Activated T-cell treated with anti-CD3 and anti-CD28 coated beads for 48 hours (primary cell): ENCODE results near the gene TMEM167A.

Experiments used
- DNase-seq: peaks from one replicate; pipeline ENCODE4 v3.0.0-alpha.2; 2020; ENCODE audit warnings: low read depth

TMEM167A gene, protein sequence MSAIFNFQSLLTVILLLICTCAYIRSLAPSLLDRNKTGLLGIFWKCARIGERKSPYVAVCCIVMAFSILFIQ

DNA sequence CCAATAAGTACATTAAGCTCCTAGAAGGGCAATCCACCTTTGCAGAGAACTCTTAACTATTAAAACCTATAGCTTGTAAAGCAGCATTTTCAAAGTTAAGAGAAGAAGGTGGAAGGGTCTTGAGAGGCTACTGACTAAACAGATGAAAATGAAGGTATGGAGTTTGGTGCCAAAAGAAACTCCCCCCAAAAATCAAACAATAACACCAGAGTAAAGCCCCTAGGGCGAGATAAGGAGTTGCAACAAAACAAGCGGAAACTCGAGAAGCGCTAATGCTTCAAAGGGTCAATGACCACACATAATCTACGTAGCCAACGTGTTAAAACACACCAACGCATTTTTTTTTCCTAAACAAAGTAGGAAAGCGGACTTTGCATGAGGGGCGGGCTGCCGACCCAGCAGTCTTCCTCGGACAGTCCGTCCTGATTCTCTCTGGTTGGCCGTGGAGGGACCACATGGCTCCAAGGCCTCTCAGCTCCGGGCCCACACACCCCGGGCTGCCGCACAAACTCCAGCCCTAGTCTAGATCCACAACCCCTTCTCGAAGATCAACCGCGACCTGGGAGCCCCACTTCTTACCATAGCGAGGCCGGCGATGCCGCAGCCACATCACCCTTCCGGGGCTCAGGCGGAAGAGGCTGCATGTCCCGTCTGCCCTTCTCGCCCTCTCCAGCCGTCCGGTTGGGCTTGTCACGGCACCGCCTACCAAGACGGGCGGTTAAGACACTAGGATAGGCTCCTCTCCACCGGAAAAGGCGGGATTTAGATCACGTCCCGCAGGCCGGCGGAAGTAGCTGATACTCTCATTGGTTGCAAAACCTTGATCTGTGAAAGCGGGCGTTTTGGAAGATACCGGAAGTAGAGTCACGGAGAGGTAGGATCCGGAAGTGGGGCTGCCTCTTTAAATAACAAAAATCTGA, at the start of gene TMEM167A, which contains the start of gene XRCC4:
Gene TMEM167A (minus strand): TSS at position 653 of the 920 bp plus-strand sequence. CDS start 71 bp downstream, at position 582.
Gene XRCC4 (plus strand): TSS at position 806 of the 920 bp plus-strand sequence. CDS start 27,373 bp downstream, outside the sequence.
- DNase-seq, result peak; percentile 87

DNA sequence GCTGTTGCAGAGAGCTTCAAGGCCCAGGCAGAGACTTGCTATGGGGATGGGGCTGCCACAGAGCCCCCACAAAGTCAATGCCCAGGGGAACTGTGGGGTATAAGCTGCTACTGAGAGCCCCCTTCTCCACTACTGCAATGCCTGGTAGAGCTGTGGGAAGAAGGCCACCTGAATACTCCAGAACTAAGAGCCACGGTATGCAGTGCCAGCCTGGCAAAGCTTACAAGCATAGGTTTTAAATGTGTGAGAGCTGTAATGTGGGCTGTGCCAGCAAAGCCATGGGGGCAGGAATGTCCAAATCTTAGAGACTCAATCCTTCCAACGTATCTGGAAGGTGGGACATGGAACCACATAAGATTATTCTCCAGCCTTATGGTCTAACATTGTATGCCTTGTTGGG, 49.3 kb upstream of the TMEM167A start:
- no peak for DNase-seq

DNA sequence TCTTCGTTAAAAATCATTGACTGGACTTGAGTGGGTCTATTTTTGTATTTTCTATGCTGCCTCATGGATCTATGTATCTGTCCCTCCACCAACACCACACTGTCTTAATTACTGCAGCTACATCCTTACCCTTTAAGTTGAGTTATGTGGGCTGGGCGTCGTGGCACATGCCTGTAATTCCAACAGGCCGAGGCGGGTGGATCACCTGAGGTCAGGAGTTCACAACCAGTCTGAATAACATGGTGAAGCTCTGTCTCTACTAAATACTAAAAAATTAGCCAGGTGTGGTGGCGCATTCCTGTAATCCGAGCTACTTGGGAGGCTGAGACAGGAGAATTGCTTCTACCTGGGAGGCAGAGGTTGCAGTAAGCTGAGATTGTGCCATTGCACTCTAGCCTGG, 48.4 kb upstream of the TMEM167A start:
- no peak for DNase-seq

DNA sequence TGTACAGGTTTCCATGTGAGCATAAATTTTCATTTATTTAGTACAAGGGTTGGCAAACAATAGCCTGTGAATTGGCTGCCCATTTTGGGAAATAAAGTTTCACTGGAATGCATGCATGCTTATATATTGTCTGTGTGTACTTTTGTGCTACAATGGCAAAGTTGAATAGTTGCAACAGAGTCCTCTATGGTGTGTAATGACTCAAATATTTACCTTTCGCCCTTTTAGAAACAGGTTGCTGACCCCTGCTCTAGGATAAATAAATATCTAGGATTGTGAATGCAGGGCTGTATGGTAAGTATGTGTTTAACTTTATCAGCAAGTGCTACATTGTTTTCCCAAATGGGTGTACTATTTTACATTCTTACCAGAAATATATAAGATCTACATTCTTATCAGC, 47.4 kb upstream of the TMEM167A start:
- no peak for DNase-seq

DNA sequence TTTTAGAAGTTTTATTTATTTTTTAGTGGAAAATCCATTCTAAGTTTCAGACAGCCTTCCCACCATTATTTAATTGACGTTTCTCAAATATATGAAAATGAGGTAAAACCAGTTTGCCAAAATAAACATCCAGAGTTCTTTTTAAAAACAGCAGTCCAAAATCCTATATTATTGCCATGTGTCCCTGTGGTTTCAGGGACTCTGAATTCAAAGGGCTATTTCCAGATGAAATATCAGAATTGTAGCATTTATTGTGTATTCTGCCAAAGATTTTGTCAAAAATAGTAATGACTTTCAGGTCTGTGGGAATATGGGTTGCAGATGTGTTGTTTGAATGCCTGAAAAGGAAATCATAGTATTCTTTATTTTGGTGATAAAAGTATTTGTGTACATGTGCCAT, 41.8 kb upstream of the TMEM167A start:
- no peak for DNase-seq

DNA sequence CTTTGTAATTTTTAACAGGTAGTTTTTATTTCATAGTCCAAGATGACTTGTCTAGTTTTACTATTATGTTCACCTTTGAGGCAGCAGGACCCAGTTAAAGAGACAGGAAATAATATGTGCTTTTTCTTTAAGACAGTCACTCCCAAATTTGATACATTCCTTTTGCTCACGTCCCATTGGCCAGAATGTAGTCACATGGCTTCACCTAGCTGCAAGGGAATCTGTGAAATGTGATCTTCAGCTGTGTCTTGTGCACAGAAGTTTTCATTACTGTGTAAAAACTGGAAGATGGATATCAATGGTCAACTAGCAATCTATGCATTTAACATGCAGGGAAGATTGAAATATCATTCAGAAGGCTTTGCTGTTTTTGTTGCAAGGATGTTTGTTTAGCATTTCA, 41.3 kb upstream of the TMEM167A start:
- no peak for DNase-seq

DNA sequence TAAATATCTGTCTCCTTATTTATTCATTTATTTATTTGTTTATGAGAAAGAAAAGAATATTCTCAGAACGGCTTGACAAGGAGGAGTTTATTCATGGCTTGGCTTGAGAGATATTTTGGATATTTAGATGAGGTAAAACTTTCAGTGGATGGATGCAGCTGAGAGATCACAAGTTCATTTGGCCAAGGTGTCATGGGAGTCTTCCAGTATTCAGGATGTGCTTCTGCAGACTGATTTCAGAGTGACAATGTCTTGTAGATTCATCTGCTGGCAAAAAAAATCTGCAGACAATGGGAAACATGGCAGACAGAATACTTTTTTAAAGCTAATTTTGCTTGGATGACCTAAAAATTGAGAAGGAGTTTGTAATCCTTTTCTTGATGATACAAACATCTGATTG, 38.6 kb upstream of the TMEM167A start:
- no peak for DNase-seq

DNA sequence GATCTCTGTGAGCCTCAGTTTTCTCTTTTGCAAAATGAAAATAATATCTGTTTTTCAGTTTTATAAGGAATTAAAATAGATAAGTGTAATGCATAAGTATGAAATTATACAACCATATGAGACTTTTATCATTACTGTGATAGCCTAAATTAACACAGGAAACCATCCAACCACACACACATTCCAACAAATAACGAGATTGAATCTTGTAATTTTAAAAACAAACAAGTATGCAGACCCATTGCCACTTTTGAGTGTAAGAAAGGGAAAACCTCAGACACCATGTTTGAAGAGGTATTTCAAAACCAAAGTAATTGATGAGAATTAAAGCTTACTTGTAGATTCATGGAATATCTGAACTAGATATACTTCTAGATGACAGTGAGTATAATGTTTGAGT, 32.2 kb upstream of the TMEM167A start:
- DNase-seq, result no peak

DNA sequence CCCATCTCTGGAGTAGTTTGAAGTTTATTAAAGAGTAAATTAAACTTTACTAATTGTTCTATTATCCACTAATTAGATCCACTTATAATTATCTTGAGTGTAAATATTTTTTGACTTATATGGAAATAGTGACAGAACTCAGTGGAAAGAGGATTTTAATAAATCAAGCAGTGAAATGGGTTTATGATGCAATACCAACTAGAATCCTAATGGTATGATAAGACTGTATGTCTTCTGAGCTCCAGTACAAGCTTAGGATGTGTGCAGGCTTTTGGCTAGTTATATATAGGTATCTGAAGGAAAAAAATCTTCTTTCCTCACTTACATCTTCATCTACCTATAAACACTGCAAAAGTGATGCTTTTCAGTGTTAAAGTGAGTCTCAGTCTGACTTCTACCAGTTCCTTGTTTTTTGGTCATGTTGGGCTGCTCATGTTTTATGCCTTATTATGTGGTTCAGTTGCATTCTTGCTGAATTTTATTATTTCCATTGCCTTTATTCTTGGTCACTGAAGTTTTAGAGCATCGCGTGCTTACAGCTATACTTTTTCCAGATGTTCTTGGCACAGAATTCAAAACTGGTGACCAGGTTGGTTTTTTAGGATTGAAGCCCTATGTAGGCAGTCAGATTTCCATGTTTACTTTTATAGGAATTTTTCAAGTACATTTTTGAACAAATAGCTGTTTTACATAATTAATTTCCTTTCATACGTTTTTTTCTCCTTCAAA, 30.7 kb upstream of the TMEM167A start:
- no peak for DNase-seq

DNA sequence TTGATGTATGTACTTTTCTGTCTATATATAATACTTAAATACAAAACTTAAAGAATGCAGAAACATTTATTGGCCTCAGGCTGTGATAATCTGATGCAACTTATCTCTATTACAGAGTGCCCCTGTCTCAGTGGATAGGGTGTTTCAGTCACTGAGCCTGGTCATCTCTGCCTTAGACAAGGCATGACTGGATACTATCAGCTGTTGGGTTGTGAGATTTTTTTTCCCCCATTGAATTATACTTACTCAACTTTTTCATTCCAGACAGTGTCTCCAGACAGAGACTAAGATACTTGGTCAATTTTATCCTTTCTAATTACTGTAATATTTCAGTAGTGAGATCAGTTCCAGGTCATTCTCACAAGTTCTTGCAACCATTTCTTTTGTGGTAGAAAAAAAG, 26.8 kb upstream of the TMEM167A start:
- DNase-seq, result no peak

DNA sequence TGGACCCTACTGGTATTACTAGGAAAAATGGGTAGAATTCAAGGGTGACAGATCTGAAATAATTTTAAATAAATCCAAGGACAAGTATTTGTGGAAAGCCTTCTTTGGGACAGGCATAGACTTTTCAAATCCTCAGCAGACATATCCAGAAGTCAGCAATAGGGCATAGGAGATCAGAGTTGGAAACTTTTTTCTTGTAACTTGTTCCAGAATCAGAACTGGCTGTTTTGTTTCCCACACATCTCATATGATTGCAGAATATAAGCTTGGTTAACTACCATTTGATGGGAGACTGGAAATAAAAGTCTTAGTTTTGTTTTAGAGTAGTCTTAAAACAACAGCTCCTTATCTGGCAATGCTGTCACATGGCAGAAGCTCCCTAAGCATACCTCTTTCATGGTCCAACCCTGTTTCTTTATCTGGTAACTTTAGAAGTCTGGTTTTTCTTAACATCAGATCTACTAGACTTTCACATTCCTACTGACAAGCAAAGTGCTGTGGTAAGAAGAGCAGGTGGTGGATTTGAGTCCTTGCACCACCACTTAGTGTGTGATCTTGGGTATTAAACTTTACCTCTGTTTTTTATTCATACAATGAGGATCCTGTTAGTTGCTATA, 25.3 kb upstream of the TMEM167A start:
- no peak for DNase-seq

DNA sequence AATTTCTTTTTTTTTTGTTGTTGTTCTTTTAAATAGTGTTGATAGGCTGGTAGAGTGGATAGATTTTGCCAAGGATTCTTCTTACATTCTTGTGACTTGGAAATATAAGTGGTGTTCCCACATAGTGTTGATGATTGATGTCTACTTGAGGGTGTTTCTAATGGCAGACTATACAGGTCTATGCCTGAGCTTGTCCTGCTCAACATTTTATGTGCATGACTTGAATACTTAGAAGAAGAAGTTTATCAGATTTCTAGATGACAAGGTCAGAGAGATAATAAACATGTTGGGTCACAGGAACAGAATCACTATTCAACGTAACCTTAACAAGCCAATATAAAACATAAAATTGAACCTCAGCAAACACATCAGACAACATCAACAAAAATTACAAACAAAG, 24.3 kb upstream of the TMEM167A start:
- no peak for DNase-seq

DNA sequence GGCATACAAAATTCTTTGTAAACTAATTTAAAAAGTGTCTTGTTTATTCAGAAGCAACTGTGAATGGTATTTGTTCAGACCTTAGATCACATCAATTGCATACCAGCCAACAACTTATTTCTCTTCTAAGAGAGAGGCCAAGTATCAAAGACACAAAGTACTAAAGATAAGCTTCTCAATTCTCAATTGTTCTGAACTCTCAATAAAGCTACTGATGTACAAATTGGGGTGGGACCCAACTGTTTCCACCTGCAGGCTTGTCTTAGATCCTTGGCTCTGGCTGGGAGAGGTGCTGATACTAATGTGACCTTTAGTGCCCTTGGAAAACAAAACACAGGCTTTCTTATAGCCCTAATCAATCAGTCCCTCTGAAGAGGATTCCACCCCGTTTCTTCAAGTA, 22.3 kb upstream of the TMEM167A start:
- no peak for DNase-seq

DNA sequence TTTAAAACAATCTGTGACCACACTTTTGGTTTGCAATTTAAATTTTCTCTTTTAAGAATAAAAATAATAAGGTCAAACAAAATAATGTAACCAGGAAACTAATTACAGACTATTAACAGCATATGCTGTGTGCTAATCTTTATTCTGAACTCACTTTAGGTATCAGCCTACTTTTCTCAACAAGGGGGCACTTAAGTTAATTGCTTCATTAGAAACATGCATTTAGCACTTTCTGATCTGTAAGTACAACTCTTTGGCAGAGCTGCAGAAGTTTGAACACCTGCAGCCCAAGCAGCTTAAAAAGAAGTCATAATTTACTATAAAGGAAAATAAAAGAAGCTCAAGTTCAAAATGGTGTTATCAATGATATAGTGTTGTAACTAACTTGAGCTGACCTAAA, 21.8 kb upstream of the TMEM167A start:
- DNase-seq, result no peak

DNA sequence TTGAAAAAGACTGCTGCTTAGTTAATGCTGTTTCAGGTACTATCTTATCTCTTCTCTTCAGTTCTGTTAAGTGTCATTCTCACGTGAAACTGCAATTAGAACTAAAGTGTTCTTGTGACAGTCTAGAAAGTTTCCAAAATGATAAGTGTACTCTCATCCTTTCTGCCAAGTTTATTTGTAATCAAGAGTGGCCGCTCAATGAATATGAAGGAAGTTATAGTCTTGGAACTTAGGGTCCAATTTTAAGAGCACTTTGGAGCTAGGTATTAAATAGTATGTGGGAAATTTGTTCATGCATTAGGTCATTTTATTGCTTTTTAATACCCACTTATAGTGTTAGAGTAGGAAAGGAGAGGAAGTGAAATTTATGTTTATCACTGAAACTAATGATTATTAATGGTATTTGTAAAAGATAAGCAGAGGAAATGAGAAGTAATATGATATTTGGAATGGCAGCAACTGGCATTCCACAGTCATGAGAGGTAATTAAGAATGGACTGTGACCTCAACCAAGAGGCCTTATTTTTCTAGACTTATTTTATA, 20.6 kb upstream of the TMEM167A start:
- no peak for DNase-seq

DNA sequence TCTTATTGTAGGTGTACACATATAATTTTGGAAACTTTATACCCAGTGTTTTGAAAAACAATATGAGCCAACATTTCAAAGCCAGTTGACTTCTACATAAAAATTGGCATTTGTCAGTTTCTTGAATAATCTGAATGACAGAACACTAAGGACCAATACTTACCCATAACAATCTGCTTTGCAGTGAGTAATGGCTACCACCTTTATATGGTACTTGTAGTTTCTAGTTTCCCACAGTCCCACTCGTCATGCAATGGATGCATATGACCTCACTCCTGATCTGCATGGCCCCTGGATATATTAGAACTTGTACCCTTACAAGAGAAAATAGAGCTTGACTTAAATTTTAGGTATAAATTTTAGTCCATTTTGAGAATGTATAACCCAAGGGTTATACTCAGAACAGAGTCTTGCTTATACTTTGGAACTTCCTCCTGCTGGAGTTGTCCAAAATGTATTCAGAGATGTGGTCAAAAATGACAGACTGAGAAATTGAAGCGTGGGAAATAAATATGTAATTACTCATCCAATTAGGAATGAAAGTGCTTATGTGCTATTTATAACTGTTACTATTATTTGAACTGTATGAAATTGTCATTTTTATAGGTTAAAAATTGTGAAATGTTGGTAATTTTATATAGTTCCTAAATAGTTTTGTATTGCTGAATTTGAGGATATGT, 19.6 kb upstream of the TMEM167A start:
- no peak for DNase-seq

DNA sequence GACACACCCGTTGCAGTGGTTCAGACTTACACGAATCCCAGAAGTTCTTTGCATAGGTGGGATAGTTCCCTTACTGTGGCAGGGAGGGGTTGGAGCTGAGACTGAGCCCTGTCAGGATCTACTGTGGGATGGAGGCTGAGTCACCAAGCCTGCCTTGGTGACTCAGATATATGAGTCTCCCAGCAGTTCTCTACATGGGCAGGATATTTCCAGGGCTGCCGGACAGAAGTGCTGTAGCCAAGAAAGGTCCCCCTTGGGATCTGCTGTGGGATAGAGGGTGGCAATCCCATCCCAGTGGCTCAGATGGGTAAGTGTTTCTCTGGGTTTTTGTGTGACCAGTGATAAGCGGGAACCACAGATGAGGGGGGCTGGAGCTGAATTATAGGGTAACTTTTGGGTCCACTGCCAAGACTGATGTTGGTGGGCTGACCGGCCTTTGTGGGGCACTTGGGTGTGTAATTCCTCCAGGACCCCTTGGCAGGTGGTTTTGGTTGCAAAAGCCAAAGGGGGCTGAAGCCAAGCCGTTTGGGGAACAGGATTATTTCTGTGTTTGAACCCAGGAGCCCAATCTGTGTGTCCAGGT, 18.9 kb upstream of the TMEM167A start:
- no peak for DNase-seq

DNA sequence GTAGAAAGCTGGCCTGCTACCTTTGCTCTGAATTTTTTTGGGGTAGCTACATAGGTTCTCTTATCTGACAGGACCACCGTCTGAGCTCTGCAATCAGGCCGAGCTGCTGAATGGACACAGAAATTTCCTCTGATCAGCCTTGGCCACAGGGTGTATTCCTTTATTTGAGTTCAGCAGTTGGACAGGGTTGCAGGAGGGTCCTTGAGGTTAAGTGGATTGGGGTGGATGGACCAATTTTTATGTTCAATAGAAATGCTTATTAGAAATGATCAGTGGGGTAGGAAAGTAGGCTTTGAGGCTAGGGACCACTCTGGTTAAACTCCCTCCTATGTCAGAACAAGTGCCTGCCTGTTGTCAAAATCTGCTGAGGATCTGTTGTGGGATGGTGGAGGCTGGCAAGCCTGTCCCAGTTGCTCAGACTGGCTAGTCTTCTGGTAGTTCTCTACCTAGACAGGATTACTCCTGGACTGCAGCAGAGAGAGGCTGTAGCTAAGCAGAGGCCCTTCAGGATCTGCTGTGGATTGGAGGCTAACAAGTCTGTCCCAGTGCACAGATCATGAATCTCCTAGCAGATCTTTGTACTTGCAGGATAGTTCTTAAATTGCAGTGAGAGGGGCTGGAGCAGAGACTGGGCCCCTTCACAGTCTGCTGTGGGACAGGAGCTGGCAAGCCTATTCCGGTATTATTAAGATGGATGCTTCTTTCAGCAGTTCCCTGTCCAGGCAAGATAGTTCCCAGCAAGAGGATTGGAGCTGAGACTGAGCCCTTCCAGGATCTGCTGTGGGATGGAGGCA, 18.2 kb upstream of the TMEM167A start:
- no peak for DNase-seq

DNA sequence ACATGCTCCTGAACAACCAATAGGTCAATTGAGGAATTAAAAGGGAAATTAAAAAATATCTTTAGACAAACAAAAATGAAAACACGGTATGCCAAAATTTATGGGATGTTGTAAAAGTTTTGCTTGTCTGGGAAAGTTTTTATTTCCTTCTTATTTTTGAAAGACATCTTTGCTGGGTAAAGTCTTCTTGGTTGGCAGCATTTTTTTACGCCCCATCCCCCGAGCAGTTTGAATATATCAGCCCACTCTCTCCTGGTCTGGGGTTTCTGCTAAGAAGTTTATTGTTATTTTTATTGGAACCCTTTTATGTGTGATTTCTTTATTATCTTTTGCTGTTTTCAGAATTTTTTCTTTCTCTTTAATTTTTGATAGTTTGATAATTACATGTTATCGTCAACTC, 16.5 kb upstream of the TMEM167A start:
- DNase-seq, result no peak

DNA sequence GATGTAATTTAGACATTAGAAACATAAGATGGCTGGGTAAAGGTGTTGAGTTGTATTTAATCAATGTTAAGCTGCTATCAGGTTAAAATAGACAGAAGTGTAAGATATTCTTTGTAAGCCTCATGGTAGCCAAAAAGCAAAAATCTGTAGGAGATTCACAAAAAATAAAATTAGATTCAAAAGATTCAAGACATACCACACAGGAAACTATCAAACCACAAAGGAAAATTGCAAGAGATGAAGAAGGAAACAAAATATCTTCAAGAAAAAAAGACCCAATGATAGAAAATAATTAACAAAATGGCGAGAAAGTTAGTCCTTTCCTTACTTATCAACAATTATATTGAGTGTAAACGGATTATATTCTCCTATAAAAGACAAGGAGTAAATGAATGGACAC, 15.4 kb upstream of the TMEM167A start:
- DNase-seq, result no peak

DNA sequence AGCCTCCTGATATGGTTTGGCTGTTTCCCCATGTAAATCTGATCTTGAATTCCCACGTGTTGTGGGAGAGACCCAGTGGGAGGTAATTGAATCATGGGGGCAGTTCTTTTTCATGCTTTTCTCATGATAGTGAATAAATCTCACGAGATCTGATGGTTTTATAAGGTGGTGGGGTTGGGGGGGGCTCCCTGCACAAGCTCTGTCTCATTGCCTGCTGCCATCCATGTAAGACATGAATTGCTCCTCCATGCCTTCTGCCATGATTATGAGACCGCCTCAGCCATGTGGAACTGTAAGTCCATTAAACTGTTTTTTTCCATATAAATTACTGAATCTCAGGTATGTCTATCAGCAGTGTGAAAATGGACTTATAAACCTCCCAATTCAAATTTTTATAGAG, 13.0 kb upstream of the TMEM167A start:
- no peak for DNase-seq
